COR-L47 (cell line): ENCODE results near the gene MTERF4.
A peak's percentile ranks its signal among the peaks of the same experiment; 100 is the strongest.
"Not testable (repeated sequence)": the region's sequence is repeated elsewhere in the genome, so short reads cannot be mapped to it uniquely, and the experiment has no call there.

Source experiments
- DNase-seq: peaks from one replicate; lab custom pipeline; 2025; lab: John Stamatoyannopoulos, UW

MTERF4 gene

DNA sequence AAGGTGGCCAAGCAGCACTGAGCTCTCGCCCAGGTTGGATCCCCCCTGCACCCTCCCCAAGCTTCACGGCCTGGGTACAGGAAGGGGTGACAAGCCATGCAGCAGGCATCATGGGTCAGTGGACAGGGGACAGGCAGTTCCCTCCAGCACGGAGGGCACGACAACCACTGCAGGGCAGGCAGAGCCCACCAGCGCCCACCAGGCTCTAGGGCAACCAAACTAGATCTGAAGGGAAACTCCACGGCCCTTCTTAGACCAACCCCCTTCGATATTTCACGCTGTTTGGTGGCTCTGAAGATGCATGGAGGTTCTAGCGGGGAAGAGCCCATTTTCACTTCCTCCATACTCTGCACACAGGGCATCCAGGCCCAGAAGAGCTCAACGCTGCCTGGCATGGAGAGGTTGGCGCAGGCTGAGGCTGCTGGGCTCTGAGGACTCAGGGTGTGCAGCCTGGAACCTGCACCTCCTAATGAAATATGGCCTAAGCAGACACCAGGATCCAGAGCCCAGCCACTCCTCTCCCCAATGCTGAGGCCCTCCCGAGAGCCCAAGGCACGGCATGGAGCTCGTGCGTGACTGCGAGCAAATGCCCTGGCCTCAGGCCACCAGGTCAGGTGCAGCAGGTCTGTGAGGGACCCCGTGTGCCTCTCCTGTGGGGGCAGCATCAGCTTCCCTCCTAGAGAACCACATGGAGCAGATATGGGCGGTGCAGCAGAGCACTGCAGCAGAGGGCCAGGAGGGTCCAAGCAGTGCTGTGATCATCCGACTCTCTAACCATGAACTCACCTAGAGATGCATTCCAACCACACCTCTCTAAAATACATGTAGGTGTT, 8.7 kb upstream of the MTERF4 start:
- DNase-seq, result no peak

DNA sequence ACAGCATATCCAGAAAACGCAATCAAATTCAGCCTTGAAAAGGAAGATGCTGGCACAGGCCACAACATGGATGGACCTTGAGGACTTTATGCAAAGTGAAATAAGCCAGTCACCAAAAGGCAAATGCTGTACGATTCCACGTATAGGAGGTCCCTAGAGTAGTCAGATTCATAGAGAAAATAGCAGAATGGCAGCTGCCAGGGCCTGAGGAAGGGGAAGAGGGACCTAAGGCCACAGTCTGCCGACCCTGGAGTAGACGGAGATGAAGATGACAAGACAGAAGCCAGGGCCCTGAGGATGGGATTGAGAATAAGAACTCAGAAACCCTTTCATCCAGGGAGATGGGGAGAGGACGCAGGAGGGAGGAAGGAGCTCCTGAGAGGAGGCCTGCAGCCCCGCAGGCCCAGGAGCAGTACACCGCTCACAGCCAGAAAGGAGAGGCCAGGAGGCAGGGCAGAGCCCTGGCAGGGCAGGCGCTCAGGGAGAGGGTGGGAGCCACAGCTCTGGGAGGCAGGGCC, 8.1 kb upstream of the MTERF4 start:
- DNase-seq, result no peak

DNA sequence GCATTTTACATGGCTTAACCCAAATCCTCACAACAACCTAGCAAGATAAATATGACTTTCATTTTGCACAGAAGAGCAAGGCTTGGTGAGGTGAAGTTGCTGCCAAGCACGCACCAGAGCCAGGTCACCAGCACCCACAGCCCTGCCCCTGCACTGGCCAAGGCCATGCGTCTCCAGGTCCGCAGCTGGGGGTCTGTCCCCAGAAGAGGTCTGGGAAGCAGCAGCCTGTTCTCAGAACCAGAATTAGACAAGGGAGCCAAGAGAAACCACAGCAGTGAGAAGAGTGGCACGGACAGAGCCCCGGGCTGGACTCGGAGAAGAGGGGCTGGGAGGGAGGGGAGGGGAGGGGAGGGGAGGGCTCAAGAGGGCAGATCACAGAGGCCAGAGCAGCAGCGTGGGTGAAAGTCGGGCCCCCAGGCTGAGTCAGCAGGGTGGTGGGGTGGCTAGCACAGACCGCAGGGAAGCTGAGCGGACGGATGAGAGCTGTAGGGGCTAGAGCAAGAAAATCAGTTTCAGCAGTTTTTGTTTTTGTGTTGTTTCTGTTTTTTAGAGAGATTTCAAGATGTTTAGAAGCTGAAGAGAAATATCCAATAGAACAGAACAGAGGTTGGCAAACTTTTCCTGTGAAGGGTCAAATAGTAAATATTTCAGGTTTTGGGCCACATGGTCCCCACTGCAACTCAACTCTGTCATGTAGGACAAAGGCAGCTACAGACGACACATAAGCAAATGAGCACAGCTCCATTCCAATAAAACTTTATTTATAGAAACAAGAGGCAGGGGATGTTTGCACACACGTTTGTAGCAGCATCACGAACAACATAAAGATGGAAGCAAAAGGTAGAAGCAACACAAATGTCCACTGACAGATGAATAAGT, 7.4 kb upstream of the MTERF4 start:
- DNase-seq, result no peak

DNA sequence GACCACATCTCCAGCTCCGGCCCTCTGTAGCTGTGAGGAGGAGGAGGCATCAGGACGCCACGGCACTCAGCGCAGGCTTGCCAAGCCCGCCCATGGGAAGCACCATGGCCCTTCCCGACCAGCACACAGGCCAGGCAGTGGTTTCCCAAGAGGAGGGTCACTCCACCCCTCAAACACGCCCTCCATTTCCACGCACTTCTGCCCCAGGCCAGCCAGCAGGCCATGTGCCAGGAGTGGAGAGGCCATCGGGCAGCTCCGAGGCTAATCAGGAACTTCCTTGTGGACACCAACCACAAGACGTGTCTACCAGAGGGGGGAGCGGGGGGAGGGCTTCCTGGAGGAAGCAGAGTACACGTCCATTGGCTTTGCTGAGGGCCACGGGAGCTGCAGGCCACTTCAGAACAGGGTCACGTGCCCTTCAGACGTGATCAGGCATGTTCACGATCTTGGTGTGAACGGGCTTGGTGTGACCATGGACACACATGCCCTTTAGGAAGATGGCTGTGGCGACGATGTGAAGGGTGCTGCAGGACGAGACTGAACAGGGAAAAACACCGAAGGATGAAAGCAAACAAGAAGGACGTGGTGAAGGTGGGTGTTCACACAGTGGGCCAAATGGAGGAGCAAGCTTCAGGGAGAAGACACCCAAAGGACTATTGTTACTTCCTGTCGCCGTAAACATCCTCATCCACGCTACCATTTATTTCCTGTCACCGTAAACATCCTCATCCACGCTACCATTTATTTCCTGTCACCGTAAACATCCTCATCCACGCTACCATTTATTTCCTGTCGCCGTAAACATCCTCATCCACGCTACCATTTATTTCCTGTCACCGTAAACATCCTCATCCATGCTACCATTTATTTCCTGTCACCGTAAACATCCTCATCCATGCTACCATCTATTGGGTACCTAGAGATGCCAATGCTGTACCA, 6.5 kb upstream of the MTERF4 start:
- DNase-seq, result no peak

DNA sequence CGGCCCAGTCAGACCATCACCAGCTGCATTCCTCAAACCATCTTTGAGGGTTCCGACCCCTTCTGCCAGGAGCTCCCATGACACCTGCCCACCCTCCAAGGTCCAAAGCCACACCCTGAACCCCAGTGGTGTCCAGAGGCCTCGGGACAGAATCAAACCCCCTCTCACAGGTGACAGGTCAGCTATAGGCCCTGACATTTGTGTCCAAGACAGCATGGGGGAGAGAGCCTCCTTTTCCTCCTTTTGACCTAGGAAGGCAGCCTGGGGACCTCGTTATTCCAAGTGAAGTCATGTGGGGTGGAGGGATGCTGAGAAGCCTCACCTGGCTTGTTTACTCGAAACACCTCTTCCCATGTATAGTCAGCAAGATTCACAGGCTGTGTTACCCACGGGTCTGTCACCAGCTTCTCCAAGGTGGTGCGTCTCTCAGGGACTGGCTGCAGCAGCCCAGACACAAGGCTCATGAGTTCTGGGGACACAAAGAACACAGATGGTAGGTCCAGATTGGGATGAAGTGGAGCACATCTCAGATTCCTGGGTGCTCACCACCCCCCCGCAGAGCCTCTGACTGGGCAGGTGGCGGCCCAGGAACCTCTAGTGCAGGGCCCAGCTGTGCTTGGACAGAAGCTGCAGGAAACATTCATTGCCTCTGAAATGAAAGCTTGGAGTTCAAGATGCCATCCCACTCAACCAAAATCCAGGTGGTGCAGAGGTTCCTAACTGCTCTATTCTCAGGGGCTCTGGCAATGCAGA, 5.1 kb upstream of the MTERF4 start:
- DNase-seq, result no peak

DNA sequence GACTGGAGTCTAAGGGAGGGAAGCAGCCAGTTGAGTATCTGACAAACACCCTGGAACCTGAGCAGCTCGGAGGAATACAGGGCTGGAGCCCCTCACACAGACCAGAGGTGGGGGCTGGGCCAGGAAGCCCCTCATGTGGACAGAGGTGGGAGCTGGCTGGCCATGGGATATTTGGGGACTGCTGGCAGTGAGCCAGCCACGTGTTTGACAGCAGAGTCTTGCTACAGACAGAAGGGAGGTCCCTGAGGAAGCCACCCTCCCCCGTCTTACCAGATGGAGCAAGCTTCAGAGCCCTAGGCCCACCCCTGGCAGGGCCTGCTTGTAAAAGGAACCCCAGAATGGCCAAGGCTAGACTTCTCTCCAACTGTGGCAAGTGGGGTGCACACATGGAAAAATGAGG, 3.6 kb upstream of the MTERF4 start:
- DNase-seq, result no peak

DNA sequence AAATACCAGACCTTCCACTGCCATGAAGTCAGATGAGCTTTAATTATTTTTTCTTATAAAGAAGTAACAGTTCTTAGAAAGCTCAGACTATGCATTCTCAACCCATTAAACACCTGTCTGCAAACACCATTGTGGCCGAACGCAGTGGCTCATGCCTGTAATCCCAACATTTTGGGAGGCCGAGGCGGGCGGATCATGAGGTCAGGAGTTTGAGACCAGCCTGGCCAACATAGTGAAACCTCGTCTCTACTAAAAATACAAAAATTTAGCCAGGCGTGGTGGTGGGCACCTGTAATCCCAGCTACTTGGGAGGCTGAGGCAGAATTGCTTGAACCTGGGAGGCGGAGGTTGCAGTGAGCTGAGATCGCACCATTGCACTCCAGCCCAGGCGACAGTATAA, 2.5 kb upstream of the MTERF4 start:
- DNase-seq, result not testable (repeated sequence)

DNA sequence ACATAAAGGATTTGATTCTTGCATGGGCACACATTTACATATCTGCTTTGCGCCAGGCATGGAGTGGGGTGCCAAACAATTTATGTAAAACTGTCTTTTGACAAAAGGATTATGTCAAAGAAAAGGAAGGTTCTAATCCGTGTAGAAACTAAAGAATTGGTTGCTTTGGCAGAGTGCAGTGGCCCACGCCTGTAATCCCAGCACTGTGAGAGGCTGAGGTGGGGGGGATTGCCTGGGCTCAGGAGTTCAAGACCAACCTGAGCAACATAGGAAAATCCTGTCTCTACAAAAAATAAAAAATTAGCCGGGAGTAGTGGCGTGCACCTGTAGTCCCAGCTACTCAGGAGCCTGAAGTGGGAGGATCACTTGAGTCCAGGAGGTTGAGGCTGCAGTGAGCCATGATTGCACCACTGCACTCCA, 1.1 kb upstream of the MTERF4 start:
- no peak for DNase-seq

DNA sequence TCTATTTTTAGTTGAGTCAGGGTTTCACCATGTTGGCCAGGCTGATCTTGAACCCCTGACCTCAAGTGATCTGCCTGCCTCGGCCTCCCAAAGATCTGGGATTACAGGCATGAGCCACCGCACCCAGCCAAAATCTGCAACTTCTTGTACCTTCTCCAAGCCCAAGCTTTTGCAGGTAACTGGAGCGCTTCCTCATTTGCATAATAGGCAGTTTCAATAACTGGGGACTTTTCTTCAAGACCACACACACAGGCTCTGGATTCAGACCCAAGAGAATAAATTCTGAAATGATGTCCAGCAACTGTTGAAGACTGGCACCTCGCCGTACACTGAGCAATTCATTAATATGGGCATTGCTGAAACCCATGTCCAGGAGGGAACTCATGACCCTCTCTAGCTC, 2.8 kb downstream of the MTERF4 start:
- DNase-seq, result no peak

DNA sequence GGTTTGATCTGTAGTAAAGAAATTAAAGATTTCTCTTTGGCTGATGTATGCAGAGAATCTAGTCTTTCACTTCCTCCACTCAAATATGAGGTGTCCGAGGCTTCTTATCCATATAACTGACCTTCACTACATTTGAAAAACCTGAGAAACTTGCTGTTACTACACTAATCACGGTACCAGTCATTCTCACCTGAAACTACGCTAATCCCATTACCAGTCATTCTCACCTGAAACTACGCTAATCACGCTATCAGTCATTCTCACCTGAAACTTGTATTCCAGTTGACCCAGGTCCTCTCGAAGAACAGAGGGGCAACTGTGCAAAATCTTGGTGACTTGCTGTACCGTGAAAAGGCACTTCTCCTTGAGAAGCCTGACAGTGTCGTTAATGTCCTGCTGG, 5.1 kb downstream of the MTERF4 start:
- DNase-seq, result no peak

DNA sequence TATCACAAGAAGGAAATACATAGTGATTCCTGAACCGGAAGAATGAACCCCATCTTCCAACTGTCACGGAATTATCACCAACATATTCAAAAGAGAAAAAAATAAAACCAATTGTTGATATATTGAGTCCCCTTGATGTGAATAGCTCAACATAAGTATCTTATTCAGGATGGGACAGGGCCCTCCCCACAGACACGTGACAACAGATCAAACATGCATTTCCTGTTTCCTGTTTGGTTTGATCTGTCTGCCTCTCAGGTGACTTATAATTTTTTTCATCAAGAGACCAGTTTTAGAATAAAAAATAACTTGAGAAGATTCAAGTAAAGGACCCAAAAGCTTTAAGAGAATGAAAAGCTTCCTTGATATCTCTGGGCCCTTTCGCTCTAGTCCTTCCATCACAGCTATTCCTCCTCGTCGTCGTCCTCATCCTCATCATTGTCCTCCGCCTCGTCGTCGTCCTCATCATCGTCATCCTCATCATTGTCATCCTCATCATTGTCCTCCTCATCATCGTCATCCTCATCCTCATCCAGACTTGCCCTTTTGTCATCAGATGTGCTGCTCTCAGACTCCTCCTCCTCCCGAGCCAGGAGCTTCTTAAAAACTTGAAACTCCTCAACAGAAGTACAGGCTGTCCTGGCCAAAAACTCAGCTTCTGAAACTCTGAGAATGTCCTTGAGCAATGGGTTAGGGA, 6.3 kb downstream of the MTERF4 start:
- DNase-seq, result no peak

DNA sequence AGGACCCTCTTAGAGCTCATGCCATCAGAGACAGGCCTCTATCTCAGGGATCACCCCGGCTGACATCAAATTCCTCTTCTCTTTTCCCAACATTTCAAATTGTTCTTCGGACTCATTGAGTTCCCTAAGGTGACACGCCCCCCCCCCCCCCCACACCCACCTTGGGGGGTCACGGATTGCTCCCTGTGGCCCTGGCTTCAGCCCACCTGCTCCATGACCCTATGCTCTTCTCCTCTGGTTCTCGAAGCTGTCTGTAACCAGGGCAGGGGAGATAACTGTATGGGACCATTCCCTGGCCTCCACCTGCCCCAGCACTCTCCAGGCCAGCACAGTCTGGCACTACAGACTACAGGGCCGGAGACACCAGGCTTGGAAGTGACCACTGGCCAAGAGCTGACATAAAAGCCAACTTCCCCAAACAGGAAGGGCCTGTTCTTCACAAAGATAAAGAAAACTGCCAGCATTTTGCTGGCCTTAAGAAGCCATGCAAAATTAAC, 7.1 kb downstream of the MTERF4 start:
- DNase-seq, result no peak

DNA sequence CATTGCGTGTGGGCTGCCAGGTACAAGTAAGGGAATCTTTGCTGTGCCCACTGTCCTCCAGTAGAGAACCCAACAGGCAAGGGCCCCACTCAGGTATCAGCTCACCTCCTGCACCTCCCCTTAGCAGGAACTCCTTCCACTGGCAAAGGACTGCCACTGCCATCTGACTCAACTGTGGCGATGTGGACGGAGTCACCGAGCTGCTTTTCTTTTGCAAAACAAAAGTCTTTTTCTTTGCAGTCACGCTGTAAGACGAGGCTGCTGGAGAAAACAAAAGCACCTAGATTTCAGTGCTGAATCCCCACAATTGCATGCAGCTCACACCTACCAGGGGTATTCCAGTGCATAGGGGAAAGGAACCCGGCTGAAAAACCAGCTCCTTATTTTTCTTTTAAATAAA, 7.9 kb downstream of the MTERF4 start:
- DNase-seq, result no peak

DNA sequence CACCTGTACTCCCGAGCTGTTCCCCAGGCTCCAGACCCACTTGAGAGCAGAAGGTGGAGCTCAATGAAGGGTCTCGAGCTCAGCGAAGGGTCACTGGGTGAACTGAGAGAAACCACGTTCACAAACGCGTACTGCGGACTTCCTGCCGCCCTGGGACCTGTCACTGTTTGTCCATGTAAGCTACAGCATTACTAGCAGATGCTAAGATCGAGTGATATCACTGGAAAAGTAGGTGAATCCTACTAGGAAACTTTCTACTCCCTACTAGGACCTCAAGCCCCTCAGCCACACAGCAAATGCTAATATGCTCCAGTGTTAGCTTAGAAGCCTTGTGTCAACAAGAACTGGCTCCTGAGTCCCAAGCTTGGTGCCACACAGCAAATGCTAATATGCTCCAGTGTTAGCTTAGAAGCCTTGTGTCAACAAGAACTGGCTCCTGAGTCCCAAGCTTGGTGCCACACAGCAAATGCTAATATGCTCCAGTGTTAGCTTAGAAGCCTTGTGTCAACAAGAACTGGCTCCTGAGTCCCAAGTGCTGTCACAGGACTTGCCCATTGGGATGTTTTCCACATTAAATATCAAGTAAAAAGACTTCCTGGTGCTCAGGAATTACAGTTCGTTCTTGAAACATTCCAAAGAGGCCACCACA, 8.8 kb downstream of the MTERF4 start:
- DNase-seq, result peak; percentile 7

DNA sequence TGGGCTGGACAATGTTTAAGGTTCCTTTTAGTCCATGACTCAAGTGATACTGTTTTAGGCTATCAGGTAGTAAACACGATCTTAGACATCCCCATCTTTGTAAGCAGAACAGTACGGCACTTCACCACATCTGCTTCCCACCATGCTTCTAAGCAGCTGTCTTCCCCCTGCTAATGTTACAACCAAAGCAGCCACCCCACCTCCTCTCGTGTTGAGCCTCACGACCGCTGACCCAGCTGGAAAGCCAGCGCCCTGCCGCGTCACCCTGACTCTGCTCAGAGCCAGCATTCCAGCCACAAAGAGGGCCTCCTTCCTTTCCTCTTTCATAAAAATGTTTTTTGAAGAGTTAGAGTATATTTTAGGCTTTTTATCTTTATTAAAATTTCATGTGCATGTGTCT, 9.4 kb downstream of the MTERF4 start:
- no peak for DNase-seq

DNA sequence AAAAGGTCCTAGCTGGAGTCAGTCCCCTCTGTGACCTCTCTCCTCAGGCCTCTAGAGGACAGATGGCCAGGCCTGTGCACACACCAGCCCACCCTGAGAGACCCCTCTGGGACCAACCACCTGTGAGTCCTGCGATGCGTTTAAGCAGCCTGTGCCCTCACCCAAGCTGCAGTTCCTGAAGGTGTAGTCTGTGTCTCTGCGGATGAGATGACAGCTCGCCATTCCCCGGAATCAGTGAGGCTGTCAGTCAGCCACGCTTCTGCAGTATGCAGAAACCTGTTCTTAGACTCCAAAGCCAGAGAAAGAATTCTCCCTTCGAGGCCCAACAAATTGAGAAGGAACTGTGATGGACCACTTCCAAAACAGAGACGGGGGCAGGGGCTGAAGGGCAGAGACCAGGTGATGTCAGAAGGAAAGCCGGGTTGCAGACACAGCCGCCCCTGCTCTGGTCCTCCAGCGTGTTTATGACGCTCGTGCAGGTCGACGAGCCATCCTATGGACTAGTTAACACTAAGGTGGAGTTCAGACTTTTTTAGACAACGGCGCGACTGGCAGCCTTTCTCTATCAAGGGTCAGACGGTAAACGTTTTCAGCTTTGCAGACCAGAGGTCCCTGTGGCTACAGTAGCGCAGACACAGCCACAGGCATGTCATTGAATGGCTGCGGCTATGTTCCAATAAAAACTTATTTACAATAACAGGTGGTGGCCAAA, 10.2 kb downstream of the MTERF4 start:
- DNase-seq, result no peak

DNA sequence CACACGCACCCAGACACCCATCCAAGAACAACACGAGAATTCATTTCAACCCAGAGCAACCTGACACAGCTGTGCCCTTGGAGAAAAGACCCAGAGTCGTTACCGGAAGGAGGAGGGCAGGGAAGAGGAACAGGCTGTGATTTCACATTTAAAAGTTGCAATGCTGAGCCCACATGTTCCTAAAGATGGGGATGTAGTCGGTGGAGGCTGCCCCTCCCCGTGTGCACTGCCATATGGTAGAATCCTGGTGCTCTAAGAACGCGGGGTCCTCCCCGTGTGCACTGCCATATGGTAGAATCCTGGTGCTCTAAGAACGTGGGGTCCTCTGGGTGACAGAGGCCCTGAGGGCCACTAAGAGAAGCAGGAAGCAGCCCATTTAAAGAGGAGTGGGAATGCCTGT, 10.9 kb downstream of the MTERF4 start:
- DNase-seq, result no peak

DNA sequence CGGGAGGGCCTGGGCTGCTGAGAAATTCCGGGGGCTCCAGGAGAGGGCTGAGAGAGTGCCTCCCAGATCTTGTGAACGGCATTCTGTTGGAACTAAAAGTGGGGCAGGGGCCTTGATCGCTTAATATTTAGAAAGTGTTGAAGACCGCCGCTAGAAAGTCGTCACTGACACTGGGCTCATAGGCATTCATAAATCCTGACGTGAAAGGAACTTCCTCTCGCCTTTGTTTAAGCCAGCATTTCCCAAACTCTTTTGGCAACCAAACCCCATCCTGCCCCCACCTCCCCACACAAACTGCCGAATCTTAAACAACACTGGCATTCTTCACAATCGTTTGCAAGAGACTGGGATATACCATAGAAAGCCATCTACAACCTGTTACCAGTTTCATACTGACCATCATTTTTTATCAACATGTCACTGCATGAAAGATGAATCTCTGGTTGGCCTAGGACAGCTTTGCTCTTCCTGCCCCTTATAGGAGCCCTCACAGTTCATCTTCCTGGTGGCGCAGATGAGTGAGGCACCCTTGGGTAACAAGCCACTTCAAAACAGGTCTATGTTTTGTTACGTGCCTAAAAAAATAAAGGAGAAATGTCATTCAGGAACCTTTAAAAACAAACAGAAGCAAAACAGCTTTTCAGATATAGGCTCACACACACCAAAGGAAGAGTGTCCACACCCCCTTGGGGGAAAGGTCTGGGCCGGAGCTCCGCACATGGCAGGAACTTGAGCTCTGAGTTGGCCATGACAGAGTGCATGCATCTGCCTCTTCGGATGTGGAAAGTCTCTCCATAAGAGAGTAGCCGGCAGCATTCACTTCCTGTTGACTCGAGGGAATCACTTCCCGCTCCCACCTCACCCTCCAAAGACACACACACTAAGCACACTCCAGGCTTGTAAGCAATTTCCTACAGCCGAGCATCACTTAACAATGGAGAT, 13.0 kb downstream of the MTERF4 start:
- no peak for DNase-seq
